Left renal pelvis (tissue), 4 donors: ENCODE results near the gene D2HGDH. TPM values are rescaled to one million over a fixed set of nuclear protein-coding genes. Genes with fewer than 3 reads are reported as not detected.

Source experiments
- DNase-seq, 4 donors: peaks; one replicate each; pipeline ENCODE4 v3.0.0-alpha.2; 2013; ENCODE audit warnings: low read depth in 4 of 4, low spot score in 3 of 4
- polyA plus RNA-seq, 4 donors: library from polyadenylated mRNA; unstranded; fragments of 120-200 nt; gene quantifications; one replicate each; pipeline ENCODE4 v1.2.1, GENCODE V29; 2013; ENCODE audit not compliant: insufficient read length in 4 of 4

D2HGDH gene
- polyA plus RNA-seq, result 10 to 100 TPM; 18.5 to 54.0 (median 33.1) TPM

DNA sequence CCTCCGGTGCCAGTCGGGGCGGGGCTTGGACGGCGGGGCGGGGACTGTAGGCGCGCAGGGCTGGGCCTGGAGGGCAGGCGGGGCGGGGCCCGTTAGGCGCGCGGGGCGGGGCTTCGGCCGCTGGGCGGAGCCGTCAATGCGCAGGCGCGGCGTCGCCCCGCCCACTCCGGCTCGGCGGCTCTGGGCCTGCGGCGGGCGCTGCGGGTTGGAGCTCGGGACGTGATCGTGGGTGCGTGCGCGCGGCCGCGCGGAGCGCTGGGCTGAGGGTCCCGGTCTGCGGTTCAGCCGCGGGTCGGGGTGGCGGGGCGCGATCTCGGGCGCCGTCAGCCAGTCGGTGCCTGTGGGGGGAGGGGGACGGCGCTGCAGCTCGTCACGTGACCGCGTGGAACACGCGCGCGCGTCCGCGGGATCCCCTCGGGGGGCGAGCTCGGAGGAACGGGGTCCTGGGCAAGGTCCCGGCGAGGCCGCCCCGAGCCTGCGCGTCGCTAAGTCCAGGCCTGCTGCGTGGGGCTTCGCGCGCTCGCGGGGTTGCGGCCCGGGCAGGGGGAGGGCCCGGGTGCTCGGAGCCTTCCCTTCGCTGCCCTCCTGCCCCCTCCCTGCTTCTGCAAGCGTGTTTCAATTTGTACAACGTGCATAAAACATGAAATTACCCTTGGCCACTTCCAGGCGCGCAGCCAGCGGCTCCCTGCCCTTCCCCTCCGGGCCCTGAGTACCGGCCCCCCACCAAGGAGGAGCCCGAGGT, at the start of gene D2HGDH:
Gene D2HGDH (plus strand): TSS at position 164 of the 742 bp plus-strand sequence. CDS start 595 bp downstream, outside the sequence.
- peak; percentile 66 to 76 (median 74) for DNase-seq

DNA sequence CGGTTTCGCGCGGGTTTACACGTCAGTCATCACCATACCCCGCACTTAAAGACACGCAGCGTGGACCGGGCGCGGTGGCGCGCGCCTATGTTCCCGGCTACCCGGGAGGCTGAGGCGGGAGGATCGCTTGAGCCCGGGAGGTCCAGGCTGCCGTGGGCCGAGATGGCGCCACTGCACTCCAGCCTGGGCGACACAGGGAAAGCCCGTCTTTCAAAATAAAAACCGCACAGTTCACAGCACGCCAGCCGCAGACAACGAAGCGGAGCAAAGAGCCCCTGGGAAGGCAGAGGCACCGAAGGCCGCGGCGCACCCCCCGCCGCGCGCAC, 48.1 kb upstream of the D2HGDH start:
- DNase-seq, result no peak

DNA sequence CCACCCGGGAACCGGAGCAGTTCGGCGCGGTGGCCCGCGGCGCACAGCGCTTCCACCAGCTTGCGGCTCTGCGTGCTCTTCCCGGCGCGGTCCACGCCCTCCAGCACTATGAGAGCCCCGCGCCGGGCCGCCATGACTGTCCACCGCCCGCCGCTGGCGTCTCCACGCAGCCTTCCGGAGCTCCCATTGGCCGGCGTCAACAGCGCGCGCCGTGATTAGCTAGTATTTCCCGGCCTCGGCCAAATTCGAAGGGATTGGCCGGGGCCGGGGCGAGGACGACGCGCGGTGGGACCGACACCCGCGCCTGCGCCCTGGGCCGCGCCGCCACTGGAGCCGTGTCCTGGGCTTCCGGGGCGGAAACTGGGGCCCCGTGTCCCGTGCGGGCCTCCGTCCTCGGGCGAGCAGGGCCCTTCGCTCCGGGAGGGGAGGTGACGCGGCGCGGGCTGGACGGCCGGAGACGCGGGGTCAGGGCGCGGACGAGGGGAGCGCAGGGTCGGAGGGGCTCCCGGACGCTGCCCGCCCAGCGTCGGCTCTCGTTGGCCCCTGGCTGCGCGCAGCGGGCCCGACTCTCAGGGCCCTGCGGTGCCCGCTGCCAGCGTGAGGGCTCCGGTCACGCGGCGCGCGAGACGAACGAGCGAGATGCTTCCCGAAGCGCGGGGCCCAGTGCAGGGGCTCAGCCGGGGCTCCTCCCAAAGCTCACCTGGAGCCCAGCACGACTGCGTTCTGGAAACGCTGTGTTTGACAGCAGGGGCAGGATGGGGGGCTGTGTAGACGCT, 47.6 kb upstream of the D2HGDH start, which contains the start of gene DTYMK:
Gene DTYMK (minus strand): TSS at position 166 of the 776 bp plus-strand sequence. CDS start 32 bp downstream, at position 134.
- peak; percentile 81 to 91 (median 89) for DNase-seq

DNA sequence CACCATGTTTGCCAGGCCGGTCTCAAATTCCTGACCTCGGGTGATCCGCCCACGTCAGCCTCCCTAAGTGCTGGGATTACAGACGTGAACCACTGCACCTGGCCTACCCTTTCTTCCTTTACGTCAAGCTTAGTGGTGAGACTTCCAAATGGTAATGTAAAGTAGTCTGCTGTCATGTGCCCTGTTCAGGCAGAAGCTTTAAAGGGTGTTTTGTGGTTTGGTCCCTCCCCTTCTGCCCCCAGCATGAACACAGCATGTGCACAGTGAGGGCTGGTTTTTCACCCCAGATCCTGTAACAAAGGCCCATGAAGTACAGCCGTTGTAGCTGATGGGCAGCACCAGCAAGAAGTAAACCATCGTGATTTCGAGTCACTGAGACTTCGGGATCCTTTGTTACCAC, 45.1 kb upstream of the D2HGDH start:
- DNase-seq, result no peak

DNA sequence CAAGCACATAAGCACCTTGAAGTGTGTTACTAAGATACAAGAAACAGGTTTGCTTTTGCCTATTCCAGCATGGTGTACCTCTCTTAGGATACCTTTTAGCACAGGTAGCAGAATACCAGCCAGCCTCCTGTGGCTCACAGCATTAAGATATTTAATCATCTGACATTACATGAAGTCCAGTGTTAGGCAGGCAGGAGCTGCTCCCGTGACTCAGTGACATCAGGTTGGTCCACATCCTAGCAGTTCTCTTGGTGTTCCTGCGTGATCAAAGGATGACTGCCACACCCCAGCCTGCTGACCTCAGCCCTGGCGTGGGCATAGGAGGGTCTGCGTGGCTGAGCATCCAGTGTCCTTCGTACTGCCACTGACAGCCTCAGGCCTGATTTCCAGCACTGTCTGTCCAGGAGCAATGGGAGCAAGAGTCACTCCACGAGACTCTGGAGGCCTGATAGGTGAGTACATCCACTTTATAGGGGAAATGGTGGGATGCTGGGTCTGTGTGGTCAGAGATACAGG, 44.2 kb upstream of the D2HGDH start:
- DNase-seq, result no peak

DNA sequence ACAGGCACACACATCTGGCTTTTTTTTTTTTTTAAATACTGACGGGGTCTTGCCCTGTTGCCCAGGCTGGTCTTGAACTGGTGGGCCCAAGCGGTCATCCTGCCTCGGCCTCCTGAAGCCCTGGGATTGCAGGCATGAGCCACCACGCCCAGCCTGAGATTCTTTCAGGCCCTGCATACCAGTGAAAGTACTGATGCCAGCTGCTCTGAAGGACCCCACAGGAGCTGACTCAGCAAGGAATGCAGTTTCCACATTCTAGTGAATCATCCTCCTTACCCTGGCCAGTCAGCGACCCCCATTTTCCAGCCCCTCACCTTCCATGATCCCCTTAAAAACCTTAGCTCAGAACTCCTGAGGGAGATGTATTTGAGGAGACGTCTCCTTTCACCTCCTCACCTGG, 42.0 kb upstream of the D2HGDH start:
- DNase-seq, result no peak

DNA sequence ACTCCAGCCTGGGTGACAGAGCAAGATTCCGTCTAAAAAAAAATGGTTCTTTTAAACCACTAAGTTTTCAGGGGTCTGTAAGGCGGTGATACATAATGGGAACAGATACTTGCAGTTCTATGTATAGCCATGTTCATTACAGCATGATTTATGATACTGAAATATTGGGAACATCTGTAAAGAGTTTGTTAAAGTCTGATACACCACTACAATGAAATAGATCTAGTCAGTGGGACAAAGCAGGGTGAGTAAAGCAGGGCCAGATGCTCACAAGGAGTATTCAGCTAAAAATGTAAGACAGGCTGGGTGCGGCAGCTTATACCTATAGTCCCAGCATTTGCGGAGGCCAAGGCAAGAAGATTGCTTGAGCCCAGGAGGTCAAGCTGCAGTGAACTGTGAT, 38.8 kb upstream of the D2HGDH start:
- no peak for DNase-seq

DNA sequence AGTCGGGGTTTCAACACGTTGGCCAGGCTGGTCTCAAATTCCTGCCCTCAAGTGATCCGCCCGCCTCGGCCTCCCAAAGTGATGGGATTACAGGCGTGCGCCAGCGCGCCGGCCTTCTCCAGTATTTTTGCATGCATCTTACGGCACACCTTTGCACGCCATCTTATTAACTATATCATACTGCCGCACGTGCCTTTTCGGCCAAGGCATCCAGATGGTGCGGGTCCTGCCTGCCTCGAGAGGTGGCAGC, 33.4 kb upstream of the D2HGDH start:
- no peak for DNase-seq

DNA sequence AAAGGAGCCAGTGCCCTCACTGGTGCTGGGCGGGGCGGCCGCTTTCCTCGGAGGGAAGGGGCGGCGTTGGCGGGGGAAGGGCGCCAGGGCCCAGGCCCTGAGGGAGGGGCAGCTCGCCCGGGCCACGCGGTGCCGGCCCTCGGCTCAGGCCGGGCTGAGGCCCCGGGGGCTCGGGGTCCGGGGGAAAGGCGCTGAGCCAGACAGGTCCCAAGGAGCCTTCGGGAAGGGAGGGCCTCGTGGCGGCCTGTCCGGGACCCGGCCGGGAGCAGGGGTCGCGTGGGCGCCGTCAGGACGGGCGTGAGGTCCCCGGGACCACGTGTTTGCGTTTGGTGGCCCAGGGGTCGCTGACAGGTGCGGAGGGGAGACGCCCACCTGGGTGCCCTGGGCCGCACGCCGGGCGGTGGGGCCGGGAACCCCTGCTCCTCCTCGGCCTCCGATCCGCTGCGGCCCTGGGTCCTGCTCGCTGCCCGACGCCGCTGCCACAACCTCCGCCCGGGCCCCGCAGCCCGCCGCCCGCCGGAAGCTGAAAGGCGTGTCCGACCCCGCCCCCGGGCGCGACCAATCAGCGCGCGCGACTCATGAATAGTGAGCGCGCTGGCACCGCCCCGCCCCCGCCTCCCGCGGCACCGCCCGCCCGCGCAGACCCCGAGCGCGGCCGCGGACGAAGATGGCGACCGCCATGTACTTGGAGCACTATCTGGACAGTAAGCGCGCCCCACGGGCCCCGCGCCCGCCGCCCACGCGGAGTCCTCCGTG, 32.9 kb upstream of the D2HGDH start, which contains the start of gene ING5:
Gene ING5 (plus strand): TSS at position 641 of the 756 bp plus-strand sequence. CDS start 27 bp downstream, at position 668.
- DNase-seq, result peak; percentile 73 to 85 (median 82)

DNA sequence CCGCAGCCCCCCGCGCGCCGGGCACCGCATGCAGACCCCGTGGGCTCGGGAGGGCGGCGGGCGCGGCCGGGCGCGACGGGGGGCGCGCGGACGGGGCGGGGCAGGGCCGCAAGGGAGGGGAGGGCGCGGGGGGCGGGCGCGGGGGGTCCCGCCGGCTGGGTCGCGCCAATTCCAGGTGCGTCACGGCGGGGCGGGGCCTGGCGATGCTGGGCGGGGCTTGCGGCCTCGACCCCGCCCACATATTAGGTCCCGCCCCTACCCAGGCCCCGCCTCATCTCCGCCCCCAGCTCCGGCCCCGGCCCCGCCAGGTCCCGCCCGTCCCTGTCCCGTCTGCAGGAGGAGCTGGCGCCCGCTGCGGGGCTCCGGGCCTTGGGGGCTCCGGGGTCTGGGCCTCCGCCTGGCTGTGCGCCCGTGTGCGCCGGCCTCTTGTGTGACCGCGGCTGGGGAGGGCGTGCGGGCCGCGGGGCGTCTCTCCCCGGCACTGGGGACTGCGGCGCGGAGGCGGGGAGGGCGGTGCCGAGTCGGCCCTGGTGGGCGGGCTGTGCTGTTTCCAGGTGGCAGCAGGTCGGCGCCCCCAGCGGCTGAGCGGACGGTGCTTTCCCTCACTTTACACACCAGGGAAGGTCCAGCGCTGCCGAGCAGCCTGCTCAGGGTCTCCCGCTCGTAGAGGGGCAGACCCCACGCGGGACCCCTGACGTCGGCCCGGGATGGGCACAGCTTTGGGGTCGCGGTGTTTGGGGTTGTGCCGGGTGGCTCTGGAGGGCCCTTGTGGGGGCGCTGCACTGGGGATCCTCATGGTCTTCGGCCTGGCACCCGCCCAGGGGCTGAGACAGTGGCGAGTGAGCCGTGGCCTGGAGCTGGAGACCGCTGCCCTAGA, 32.0 kb upstream of the D2HGDH start:
- peak in 3 of 4 donors; percentile 33 to 74 (median 68) for DNase-seq

DNA sequence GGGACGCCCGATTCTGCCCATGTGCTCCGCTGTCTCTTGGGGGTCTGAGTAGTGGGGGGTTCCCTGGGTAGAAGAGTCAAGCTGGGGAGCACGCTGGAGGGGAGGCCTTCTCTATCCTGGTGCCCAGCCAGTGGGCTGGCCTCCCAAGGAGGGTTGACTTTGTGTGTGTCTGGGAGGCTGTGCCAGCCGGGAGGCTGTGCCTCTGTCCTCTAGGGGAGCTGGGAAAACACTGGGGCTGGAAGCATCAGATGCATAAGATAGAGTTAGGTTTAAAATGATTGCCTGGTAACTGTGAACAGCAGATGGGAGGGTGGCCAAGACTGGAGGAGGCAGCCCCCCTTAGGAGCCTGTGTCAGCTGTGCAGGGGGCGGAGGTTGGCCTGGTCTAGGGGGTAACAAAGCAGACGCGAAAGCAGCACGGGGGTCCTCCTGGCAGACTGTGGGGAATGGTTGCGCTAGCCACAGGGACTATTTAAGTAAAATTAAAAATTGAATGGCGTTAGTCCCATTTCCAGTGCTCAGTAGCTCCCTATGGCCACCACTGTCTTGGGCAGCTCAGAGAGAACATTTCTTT, 31.3 kb upstream of the D2HGDH start:
- no peak for DNase-seq

DNA sequence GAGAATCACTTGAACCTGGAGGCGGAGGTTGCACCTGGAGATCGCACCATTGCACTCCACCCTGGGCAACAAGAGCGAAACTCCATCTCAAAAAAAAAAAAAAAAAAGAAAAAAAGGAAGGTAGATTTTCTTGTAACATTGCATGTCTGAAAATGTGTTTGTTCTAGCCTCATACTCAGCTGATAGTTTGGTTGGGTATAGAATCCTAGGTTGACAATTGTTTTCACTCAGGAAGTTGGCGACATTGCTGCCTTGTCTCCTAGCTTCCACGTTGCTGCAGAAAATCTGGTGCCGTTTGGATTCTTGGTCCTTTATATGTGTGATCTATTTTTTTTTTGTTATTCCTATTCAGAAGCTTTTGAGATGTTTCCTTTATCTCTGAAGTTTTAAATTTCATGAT, 27.9 kb upstream of the D2HGDH start:
- DNase-seq, result no peak

DNA sequence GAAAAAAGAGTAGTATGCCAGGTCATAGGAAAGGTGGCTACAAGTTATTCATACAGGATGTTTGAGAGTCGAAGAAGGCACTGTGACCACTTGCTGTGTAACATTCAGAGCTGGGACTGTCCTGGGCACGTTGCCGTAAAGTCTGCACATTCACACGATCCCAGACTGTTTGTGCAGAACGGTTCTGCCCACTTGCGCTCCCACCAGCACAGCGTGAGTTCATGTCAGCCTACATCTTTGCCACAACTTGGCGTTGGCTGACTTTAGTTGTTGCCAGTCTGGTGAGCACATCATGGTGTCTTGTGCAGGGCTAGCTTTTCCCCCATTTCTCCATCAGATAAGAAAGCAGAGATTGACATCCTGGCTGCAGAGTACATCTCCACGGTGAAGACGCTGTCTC, 25.6 kb upstream of the D2HGDH start:
- no peak for DNase-seq

DNA sequence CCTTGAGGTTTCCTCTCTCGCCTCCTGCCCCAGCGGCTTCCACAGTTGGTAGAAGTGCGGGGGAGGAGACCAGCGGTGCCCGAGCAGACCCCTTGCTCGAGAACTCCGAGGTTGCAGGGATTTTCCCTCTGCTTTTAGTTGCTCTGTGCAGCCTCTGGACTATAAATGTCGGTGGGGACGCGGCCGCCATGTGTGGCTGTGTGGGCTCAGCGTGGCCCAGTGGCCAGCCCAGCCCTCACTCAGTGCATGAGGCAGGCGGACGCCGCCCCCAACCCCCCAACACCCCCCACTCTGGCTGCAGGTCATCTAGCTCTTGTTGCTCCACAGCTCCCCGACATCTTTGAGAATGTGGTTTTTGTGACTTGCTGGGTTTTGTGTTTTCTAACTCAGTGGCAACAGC, 15.3 kb upstream of the D2HGDH start:
- DNase-seq, result no peak

DNA sequence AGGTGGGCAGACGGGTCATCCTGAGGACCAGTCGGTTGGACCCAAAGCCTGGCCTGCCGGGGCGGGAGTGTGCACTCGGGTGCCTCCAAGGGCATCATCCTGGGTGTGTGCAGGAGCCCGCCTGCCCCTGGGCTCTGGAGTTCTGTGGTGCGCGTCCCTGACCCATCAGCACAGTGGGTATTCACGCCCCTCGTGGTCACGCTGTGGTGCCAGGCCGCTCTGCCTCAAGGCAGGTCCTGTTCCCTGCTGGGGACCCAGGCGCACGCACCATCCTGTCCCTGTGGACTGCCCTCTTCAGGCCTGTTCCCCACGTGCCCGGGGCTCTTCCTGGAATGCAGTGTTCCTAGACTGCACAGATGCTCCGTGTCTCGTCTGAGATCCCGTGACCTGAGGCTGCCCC, 14.3 kb upstream of the D2HGDH start:
- DNase-seq, result no peak

DNA sequence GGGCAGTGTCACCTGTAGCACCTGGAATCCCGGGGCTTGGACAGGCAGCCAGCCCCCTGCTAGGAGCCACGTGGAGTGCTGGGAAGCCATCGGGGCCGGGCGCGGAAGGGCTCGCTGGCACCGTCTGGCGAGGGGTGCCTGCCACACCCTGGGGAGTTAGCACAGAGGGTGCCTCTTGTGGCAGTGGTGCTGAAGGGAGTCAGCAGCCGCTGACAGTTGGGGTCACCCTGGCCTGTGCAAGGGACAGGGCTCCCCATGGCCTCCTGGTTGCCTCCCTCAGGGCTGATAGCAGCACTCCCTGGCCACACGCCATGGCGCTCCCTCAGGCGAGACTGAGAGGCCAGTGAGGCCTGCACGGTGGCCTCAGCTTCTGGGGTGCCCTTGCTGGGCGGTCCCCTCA, 13.9 kb upstream of the D2HGDH start:
- no peak for DNase-seq

DNA sequence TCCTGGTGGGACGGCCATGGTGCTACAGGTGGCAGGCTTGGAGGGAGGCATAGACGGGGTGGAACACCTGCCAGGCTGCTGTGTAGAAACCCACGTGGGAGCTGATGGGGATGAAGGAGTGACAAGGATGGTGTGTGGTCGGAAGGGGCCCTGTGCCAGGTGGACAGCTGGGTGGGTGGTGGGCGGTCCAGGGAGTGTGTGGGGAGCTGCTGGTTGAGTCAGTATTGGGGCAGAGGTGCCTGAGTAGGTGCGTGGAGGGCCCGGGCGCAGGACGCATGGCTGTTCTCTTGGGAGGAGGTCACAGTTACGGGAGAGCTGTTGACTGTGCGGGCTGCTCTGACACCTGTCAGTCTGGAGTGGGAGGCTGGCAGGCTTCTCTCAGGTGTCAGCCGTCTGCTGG, 12.6 kb upstream of the D2HGDH start:
- DNase-seq, result no peak

DNA sequence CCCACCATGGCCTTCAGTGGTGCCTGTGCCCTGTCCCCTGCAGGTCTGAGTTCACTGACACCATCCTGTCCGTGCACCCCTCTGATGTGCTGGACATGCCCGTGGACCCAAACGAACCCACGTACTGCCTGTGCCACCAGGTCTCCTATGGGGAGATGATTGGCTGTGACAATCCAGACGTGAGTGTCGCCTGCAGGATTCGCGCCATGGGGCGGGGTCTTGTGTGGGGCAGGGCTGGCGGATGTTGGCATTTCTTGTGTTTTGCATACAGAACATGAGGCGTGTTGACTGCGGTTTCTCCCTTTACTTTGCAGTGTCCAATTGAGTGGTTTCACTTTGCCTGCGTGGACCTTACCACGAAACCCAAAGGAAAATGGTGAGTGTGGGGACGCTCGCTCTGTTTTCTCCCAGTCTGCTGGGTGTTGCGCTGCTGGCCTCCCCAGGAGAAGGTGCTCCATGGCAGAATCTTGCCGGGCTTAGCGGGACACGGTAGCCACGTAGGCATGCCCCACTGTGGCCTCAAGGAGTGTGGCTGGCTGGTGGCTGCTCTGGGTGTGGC, 11.5 kb upstream of the D2HGDH start:
- DNase-seq, result no peak

DNA sequence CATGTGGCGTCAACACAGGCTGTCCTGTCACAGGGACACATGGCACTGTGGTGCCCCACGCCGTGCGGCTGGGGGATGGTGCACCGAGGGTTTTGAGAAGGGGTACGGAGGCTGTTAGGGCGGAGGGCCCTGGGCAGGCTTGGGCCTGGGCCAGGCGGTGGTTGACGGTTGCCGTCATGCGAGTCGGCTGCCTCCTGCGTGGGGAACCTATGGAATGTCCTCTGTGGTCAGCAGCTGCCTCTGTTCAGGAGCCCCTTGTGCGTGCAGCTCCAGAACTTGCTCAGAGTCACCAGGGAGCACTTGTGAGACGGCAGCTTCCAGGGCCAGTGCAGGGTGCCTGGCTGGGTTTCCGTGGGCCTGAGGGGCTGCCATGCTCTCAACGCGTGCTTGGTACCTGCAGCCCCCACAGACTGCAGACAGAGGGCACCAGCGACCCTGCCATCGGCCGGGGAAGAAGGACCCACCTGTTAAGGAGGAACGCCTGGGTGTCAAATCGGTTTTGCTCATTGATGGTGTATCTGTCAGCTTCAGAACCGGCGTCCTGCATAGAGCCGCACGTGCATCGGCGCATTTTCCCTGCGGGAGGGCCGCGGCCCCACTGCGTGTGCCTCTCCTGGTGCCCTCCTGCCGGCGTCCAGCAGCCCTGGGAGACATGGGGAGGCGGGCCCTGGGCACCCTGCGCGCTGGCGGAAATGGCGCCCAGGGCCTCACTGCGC, 10.0 kb upstream of the D2HGDH start:
- no peak for DNase-seq
